ENCODE measurements around the gene ATP6V1C2. TPM values are rescaled to one million over a fixed set of nuclear protein-coding genes. Genes with fewer than 3 reads are reported as not detected.

The ATP6V1C2 gene
- total and polyA plus RNA-seq, 2 donors (not counting 3 experiments of a cell fraction or from before 2014, with no cell fraction given) = 0.03 to 0.13 TPM

DNA sequence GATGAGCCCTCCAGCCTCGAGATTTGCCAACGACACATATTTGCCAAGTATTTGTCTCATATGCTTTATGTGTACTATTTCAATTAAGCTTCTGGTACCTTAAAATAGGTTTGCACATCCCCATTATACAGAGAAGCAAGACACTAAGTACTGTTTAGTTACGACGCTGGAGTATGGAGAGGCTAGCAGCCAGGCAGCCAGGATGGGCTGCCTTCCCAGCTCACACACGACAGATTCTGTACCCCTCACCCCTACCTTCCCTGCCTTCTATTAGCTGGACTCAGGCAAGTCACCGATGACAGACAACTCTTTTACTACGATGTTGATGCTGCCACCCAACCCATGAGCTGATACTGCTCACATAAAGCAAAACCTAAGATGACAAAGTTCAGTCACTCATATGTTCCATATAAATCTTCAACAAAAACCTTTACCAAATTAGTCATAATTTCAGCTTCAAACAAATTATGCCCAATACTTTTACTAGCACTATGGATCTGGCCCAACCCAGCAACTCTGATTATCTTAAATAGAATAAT is 74.1 kb downstream of the ATP6V1C2 start:
- BruUV-seq (replicated peaks) = no TSS peak
- H3K27ac ChIP-seq (ENCODE audit: insufficient read depth, low read depth, low read length) = no peak overlapping the region
- peaks cover 23 to 35% of the 10 kb centered on the region in 2 experiments for H3K36me3 ChIP-seq (ENCODE audit: control insufficient read depth in 2 of 2, extremely low read depth in 1 of 2, insufficient read depth in 2 of 2, low read length in 2 of 2)
- no peak overlapping the region for H3K4me3 ChIP-seq (replicated peaks in 1 of 3; ENCODE audit: insufficient read depth in 1 of 3, low read depth in 1 of 3, low read length in 3 of 3)
- H3K79me2 ChIP-seq (ENCODE audit: control insufficient read depth, insufficient read depth, low read length) = peaks cover 52% of the 10 kb centered on the region
- H3K9me3 ChIP-seq (replicated peaks; ENCODE audit: control insufficient read depth, insufficient read depth, low read length) = no peaks in the 10 kb centered on the region
- H3K4me2 ChIP-seq (ENCODE audit: insufficient read depth, low read length) = no peak overlapping the region
- no peaks in the 10 kb centered on the region for H3K27me3 ChIP-seq (ENCODE audit: control insufficient read depth in 2 of 2, insufficient read depth in 2 of 2, low read length in 2 of 2)
- intact Hi-C loops (cut with micrococcal nuclease) = no loop called here
- DNase-seq (ENCODE audit: low read depth, low spot score) = no peak
- no peaks in the 10 kb centered on the region for H3K9me1 ChIP-seq (replicated peaks; ENCODE audit: control insufficient read depth, extremely low read depth, insufficient read depth, low read length)
- no peaks in the 10 kb centered on the region for H3K4me1 ChIP-seq (ENCODE audit: control insufficient read depth, extremely low read depth, insufficient read depth, low read length)
- TF ChIP-seq CTCF (IDR thresholded peaks at IDR 0.05; ENCODE audit: extremely low read depth in 1 of 2, insufficient read depth in 1 of 2, low read depth in 1 of 2, low read length in 2 of 2) (no peak), GATA2 (IDR thresholded peaks at IDR 0.05; ENCODE audit: insufficient read depth, insufficient read length, low read depth, low read length) (no peak), JUN (IDR thresholded peaks at IDR 0.05; ENCODE audit: borderline replicate concordance, insufficient read depth, insufficient read length, low read depth) (no peak), POLR2A (IDR thresholded peaks at IDR 0.05; ENCODE audit: low read depth, low read length) (no peak)
- H4K20me1 ChIP-seq (replicated peaks; ENCODE audit: control insufficient read depth, extremely low read depth, insufficient read depth, low read length) = peaks cover 4% of the 10 kb centered on the region
- ChIA-PET POLR2A (no interaction called here), CTCF (interaction anchor here (1.1 kb wide), 1 partner anchor 13 kb away, joined by 3 read pairs; no protein-coding TSS in a partner anchor)
- FAIRE-seq = no peak
- H3K9ac ChIP-seq (replicated peaks; ENCODE audit: extremely low read depth, insufficient read depth, low read length) = no peak overlapping the region
- H2AFZ ChIP-seq (ENCODE audit: low read depth, low read length) = no peak overlapping the region
- dilution Hi-C loops (cut with MboI; ENCODE audit: extremely low pct_ligation_motif_present, low sequenced_read_pairs) = no loop called here

DNA sequence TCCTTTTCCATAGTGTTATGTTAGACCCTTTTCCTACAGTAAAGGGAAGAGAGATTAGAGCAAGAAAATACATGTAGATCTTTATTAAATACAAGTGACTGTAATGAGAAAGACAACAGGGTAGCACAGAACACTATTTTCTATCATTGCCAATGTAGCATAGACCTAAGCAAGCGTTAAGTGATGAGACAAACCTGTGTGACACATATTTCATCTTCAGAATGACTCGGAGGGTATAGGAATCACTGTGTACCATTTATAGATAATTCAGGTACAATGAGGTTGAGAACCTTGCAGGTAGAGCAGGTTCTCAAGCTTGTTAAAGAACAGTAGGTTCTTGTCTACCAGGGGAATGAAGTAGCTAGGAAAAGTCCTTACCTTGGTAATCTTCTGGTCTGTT is 75.3 kb downstream of the ATP6V1C2 start:
- dilution Hi-C loops (cut with MboI; ENCODE audit: extremely low pct_ligation_motif_present, low sequenced_read_pairs) = no loop called here

More for the DNA sequence above, 75.3 kb downstream of the ATP6V1C2 start:
- DNase-seq (ENCODE audit: low read depth, low spot score) (no peak), FAIRE-seq (no peak)
- Histone ChIP-seq H3K79me2 (ENCODE audit: control insufficient read depth, insufficient read depth, low read length) (peaks cover 63% of the 10 kb centered on the region), H3K4me2 (ENCODE audit: insufficient read depth, low read length) (no peak overlapping the region), H3K9me3 (replicated peaks; ENCODE audit: control insufficient read depth, insufficient read depth, low read length) (no peaks in the 10 kb centered on the region), H3K9ac (replicated peaks; ENCODE audit: extremely low read depth, insufficient read depth, low read length) (no peak overlapping the region), H4K20me1 (replicated peaks; ENCODE audit: control insufficient read depth, extremely low read depth, insufficient read depth, low read length) (peaks cover 4% of the 10 kb centered on the region), H3K27ac (ENCODE audit: insufficient read depth, low read depth, low read length) (no peak overlapping the region), H3K4me3 (replicated peaks in 1 of 3; ENCODE audit: insufficient read depth in 1 of 3, low read depth in 1 of 3, low read length in 3 of 3) (no peak overlapping the region), H3K9me1 (replicated peaks; ENCODE audit: control insufficient read depth, extremely low read depth, insufficient read depth, low read length) (no peaks in the 10 kb centered on the region), H2AFZ (ENCODE audit: low read depth, low read length) (no peak overlapping the region), H3K4me1 (ENCODE audit: control insufficient read depth, extremely low read depth, insufficient read depth, low read length) (no peaks in the 10 kb centered on the region), H3K36me3 (ENCODE audit: control insufficient read depth in 2 of 2, extremely low read depth in 1 of 2, insufficient read depth in 2 of 2, low read length in 2 of 2) (peaks cover 28 to 36% of the 10 kb centered on the region in 2 experiments), H3K27me3 (ENCODE audit: control insufficient read depth in 2 of 2, insufficient read depth in 2 of 2, low read length in 2 of 2) (no peaks in the 10 kb centered on the region)
- no TSS peak for BruUV-seq (replicated peaks)
- ChIA-PET POLR2A (no interaction called here), CTCF (interaction anchor here (0.6 kb wide), 1 partner anchor 36 kb away, joined by 3 read pairs; no protein-coding TSS in a partner anchor)
- TF ChIP-seq MAX (IDR thresholded peaks at IDR 0.05; ENCODE audit: insufficient read depth, insufficient read length) (no peak), POLR2AphosphoS5 (IDR thresholded peaks at IDR 0.05; ENCODE audit: insufficient read depth, low read depth, low read length) (no peak), EZH2 (IDR thresholded peaks at IDR 0.05; ENCODE audit: borderline replicate concordance, low read depth, low read length, severe bottlenecking) (no peak), POLR2A (IDR thresholded peaks at IDR 0.05; ENCODE audit: low read depth, low read length) (no peak), FOS (IDR thresholded peaks at IDR 0.05; ENCODE audit: borderline replicate concordance, insufficient read depth, low read length) (no peak), JUN (IDR thresholded peaks at IDR 0.05; ENCODE audit: borderline replicate concordance, insufficient read depth, insufficient read length, low read depth) (no peak), MYC (IDR thresholded peaks at IDR 0.05; ENCODE audit: low read depth, low read length) (no peak), GATA2 (IDR thresholded peaks at IDR 0.05; ENCODE audit: insufficient read depth, insufficient read length, low read depth, low read length) (no peak), CTCF (IDR thresholded peaks at IDR 0.05; ENCODE audit: extremely low read depth in 1 of 2, insufficient read depth in 1 of 2, low read depth in 1 of 2, low read length in 2 of 2) (no peak)
- intact Hi-C loops (cut with micrococcal nuclease) = no loop called here

All from endothelial cell of umbilical vein (primary cell).